ENCODE data around the gene NAALAD2.
"Not testable (repeated sequence)": the region's sequence is repeated elsewhere in the genome, so short reads cannot be mapped to it uniquely, and the experiment has no call there.

DNA sequence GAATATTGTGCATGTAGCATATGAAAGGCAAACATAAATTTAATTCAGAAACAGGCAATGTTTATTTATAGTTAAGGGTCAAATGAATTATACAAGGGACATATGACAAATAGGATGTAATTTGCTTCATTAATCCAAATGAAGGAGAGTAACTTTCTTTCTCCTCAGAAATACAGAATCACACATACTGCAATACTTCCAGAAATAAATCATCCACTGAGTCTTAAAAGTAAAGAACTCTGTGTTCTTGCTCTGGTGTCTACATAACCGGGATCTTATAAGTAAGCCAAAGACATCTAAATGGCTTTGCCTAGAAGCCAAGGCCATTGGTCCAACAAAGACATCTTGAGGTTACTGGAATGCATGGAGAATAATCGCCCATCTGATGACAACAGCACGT lies 48.8 kb upstream of the NAALAD2 start, which contains the start of gene UBTFL1:
- not testable (repeated sequence) for TF ChIP-seq EZH2 (IDR thresholded peaks at IDR 0.05; ENCODE audit: low read depth, unreplicated experiment); CTCF (conservative IDR thresholded peaks at IDR 0.05; ENCODE audit: low read depth in 2 of 2); POLR2AphosphoS5 (IDR thresholded peaks at IDR 0.05; ENCODE audit: low read depth)
- TF ChIP-seq, protein P1, sequence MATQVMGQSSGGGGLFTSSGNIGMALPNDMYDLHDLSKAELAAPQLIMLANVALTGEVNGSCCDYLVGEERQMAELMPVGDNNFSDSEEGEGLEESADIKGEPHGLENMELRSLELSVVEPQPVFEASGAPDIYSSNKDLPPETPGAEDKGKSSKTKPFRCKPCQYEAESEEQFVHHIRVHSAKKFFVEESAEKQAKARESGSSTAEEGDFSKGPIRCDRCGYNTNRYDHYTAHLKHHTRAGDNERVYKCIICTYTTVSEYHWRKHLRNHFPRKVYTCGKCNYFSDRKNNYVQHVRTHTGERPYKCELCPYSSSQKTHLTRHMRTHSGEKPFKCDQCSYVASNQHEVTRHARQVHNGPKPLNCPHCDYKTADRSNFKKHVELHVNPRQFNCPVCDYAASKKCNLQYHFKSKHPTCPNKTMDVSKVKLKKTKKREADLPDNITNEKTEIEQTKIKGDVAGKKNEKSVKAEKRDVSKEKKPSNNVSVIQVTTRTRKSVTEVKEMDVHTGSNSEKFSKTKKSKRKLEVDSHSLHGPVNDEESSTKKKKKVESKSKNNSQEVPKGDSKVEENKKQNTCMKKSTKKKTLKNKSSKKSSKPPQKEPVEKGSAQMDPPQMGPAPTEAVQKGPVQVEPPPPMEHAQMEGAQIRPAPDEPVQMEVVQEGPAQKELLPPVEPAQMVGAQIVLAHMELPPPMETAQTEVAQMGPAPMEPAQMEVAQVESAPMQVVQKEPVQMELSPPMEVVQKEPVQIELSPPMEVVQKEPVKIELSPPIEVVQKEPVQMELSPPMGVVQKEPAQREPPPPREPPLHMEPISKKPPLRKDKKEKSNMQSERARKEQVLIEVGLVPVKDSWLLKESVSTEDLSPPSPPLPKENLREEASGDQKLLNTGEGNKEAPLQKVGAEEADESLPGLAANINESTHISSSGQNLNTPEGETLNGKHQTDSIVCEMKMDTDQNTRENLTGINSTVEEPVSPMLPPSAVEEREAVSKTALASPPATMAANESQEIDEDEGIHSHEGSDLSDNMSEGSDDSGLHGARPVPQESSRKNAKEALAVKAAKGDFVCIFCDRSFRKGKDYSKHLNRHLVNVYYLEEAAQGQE (IDR thresholded peaks at IDR 0.05; ENCODE audit: unreplicated experiment) = not testable (repeated sequence)
